H1 (cell line): ENCODE measurements around the gene STAT5A. TPM values are rescaled to one million over a fixed set of nuclear protein-coding genes. Genes with fewer than 3 reads are reported as not detected.

Source experiments
- CTCF ChIA-PET: fragments of 300-600 bp; sonication (Branson Sonifier 250); formaldehyde crosslinking; loops from one replicate; lab custom pipeline; 2021; ENCODE audit not compliant: partially characterized antibody; lab: Charles Lee
- POLR2A ChIA-PET: fragments of 300-600 bp; sonication (Branson Sonifier 250); formaldehyde crosslinking; loops from one replicate; lab custom pipeline; 2021; ENCODE audit warnings: inconsistent platforms; ENCODE audit not compliant: partially characterized antibody; lab: Charles Lee
- DNase-seq, 2 experiments: peaks; one replicate each; pipeline versions ENCODE4 v3.0.0 to v3.0.0-alpha.2; 2010 to 2022; ENCODE audit warnings: low spot score in 2 of 2, low read depth in 1 of 2, mixed read lengths in 1 of 2
- FAIRE-seq: peaks from 2 replicates; lab custom pipeline; 2011; peaks lifted over from hg19 to GRCh38; lab: Jason Lieb, UNC
- H2AFZ ChIP-seq: 2 replicates; pipeline ENCODE4 v1.8.1; 2012; ENCODE audit warnings: low read length, inconsistent platforms
- H2AK5ac ChIP-seq: 2 replicates; pipeline ENCODE4 v1.6.1; 2013; ENCODE audit warnings: low read depth, low read length
- H2BK120ac ChIP-seq: replicated peaks from 2 replicates; pipeline ENCODE3; 2013; ENCODE audit warnings: low read depth, low read length, inconsistent platforms
- H2BK12ac ChIP-seq: 2 replicates; pipeline ENCODE4 v1.6.1; 2013; ENCODE audit warnings: low read depth, low read length
- H2BK15ac ChIP-seq: 2 replicates; pipeline ENCODE4 v1.6.1; 2013; ENCODE audit warnings: low read length
- H2BK20ac ChIP-seq: 2 replicates; pipeline ENCODE4 v1.6.1; 2013; ENCODE audit warnings: low read length
- H2BK5ac ChIP-seq: 2 replicates; pipeline ENCODE4 v1.6.1; 2013; ENCODE audit warnings: low read depth, low read length
- H3K14ac ChIP-seq: 2 replicates; pipeline ENCODE4 v1.6.1; 2013; ENCODE audit warnings: inconsistent platforms; ENCODE audit not compliant: insufficient read length
- H3K18ac ChIP-seq: 2 replicates; pipeline ENCODE4 v1.6.1; 2013; ENCODE audit warnings: low read length; ENCODE audit errors: extremely low read depth
- H3K23ac ChIP-seq: 2 replicates; pipeline ENCODE4 v1.6.1; 2013; ENCODE audit warnings: inconsistent platforms; ENCODE audit not compliant: insufficient read length
- H3K23me2 ChIP-seq: 2 replicates; pipeline ENCODE4 v1.6.1; 2013; ENCODE audit warnings: low read depth, low read length
- H3K27ac ChIP-seq: 2 replicates; pipeline ENCODE4 v1.6.1; 2011; ENCODE audit warnings: low read depth, low read length, inconsistent platforms
- H3K27me3 ChIP-seq, 4 experiments: replicated peaks in 1 of 4; 1 replicate in 1 of 4; 2 replicates in 3 of 4; pipeline versions ENCODE4 v1.6.1 to v1.8.1; 2011 to 2013; ENCODE audit warnings: low read length in 3 of 4, mild to moderate bottlenecking in 3 of 4, inconsistent platforms in 2 of 4, mixed read lengths in 2 of 4, moderate library complexity in 1 of 4; ENCODE audit not compliant: control insufficient read depth in 3 of 4, insufficient read depth in 3 of 4; ENCODE audit errors: extremely low read depth in 1 of 4
- H3K36me3 ChIP-seq, 4 experiments: 2 replicates each; pipeline versions ENCODE4 v1.6.1 to v1.8.1; 2011 to 2013; ENCODE audit warnings: mild to moderate bottlenecking in 4 of 4, low read length in 3 of 4, moderate library complexity in 2 of 4, control low read depth in 1 of 4, inconsistent platforms in 1 of 4; ENCODE audit not compliant: insufficient read depth in 4 of 4, control insufficient read depth in 2 of 4
- H3K4ac ChIP-seq: replicated peaks from 2 replicates; pipeline ENCODE3; 2013; ENCODE audit warnings: low read length, low read depth, mixed read lengths, inconsistent platforms; ENCODE audit not compliant: insufficient read length
- H3K4me1 ChIP-seq, 4 experiments: replicated peaks in 1 of 4; 1 replicate in 1 of 4; 2 replicates in 3 of 4; pipeline versions ENCODE4 v1.6.1 to v1.8.1; 2011 to 2013; ENCODE audit warnings: low read length in 3 of 4, inconsistent platforms in 2 of 4, mixed read lengths in 1 of 4; ENCODE audit not compliant: insufficient read depth in 4 of 4, control insufficient read depth in 3 of 4
- H3K4me2 ChIP-seq, 2 experiments: 2 replicates each; pipeline versions ENCODE4 v1.6.1 to v1.8.1; 2011 to 2013; ENCODE audit warnings: low read depth in 2 of 2, low read length in 2 of 2, control low read depth in 1 of 2, inconsistent platforms in 1 of 2, mild to moderate bottlenecking in 1 of 2; ENCODE audit not compliant: insufficient read depth in 1 of 2
- H3K4me3 ChIP-seq, 4 experiments: fragments of 200-600, 300-600 bp in 1 of 4; sonication (generic), shearing (Covaris generic), sonication (Bioruptor Twin) in 1 of 4; 2 replicates each; pipeline versions ENCODE4 v1.5.1 to v1.8.1; 2011 to 2016; ENCODE audit warnings: low read length in 4 of 4, low read depth in 3 of 4, control low read depth in 2 of 4, inconsistent platforms in 2 of 4, mild to moderate bottlenecking in 2 of 4, mixed read lengths in 1 of 4, moderate library complexity in 1 of 4; ENCODE audit not compliant: insufficient read depth in 2 of 4; ENCODE audit errors: extremely low read depth in 1 of 4
- H3K56ac ChIP-seq: replicated peaks from 2 replicates; pipeline ENCODE3; 2013; ENCODE audit warnings: low read depth, mild to moderate bottlenecking, mixed read lengths, low read length, inconsistent platforms; ENCODE audit not compliant: insufficient read length
- H3K79me1 ChIP-seq: 2 replicates; pipeline ENCODE4 v1.6.1; 2013; ENCODE audit warnings: low read depth, low read length, control low read depth
- H3K79me2 ChIP-seq, 2 experiments: 2 replicates each; pipeline versions ENCODE4 v1.6.1 to v1.8.1; 2012 to 2013; ENCODE audit warnings: low read length in 2 of 2, mild to moderate bottlenecking in 2 of 2, inconsistent platforms in 1 of 2; ENCODE audit not compliant: insufficient read depth in 2 of 2, control insufficient read depth in 1 of 2
- H3K9ac ChIP-seq, 4 experiments: replicated peaks in 1 of 4; 1 replicate in 1 of 4; 2 replicates in 3 of 4; pipeline versions ENCODE4 v1.6.1 to v1.8.1; 2011 to 2013; ENCODE audit warnings: low read depth in 3 of 4, low read length in 3 of 4, control low read depth in 2 of 4, mild to moderate bottlenecking in 2 of 4, moderate library complexity in 2 of 4, inconsistent platforms in 1 of 4; ENCODE audit errors: extremely low read depth in 1 of 4
- H3K9me3 ChIP-seq, 2 experiments: 2 replicates each; pipeline versions ENCODE4 v1.6.1 to v1.8.1; 2012 to 2013; ENCODE audit warnings: mild to moderate bottlenecking in 2 of 2, moderate library complexity in 2 of 2, control low read depth in 1 of 2, inconsistent platforms in 1 of 2, low read depth in 1 of 2, low read length in 1 of 2, mixed read lengths in 1 of 2; ENCODE audit not compliant: insufficient read depth in 2 of 2
- H4K20me1 ChIP-seq, 2 experiments: replicated peaks in 1 of 2; 2 replicates each; pipeline versions ENCODE3 to v1.8.1; 2011 to 2013; ENCODE audit warnings: inconsistent platforms in 2 of 2, low read length in 2 of 2, mild to moderate bottlenecking in 1 of 2; ENCODE audit not compliant: insufficient read depth in 2 of 2, control insufficient read depth in 1 of 2
- H4K5ac ChIP-seq: 2 replicates; pipeline ENCODE4 v1.6.1; 2013; ENCODE audit warnings: low read length, low read depth, mixed read lengths, inconsistent platforms; ENCODE audit not compliant: insufficient read length
- H4K8ac ChIP-seq: 2 replicates; pipeline ENCODE4 v1.8.0; 2013; ENCODE audit warnings: mild to moderate bottlenecking, moderate library complexity, low read length, inconsistent platforms; ENCODE audit not compliant: insufficient read depth; ENCODE audit errors: extremely low read depth
- H4K91ac ChIP-seq: replicated peaks from 2 replicates; pipeline ENCODE3; 2013; ENCODE audit warnings: low read length, mixed read lengths, inconsistent platforms; ENCODE audit not compliant: insufficient read length
- ASH2L ChIP-seq: fragments of 200-600, 300-600 bp; sonication (generic); IDR thresholded peaks from one replicate; pipeline ENCODE4 v1.7.1; 2017; ENCODE audit warnings: low read length
- EZH2 ChIP-seq: fragments of 200-600 bp; sonication (generic); IDR thresholded peaks from 2 replicates; pipeline ENCODE4 v1.7.1; 2012; ENCODE audit warnings: low read depth, mild to moderate bottlenecking, moderate library complexity, low read length, inconsistent platforms; ENCODE audit not compliant: severe bottlenecking
- HDAC2 ChIP-seq, 2 experiments: fragments of 300-600 bp in 1 of 2; sonication (generic) in 1 of 2; IDR thresholded peaks; 2 replicates each; pipeline ENCODE4 v1.6.1; 2011 to 2012; ENCODE audit warnings: low read depth in 2 of 2, low read length in 2 of 2, mild to moderate bottlenecking in 2 of 2, moderate library complexity in 2 of 2, borderline replicate concordance in 1 of 2, inconsistent platforms in 1 of 2
- JUND ChIP-seq: IDR thresholded peaks from 2 replicates; pipeline ENCODE4 v1.6.1; 2011; ENCODE audit warnings: mild to moderate bottlenecking, improper control_type of control experiment, low read length
- TBP ChIP-seq: IDR thresholded peaks from 2 replicates; pipeline ENCODE4 v1.6.1; 2011; ENCODE audit warnings: low read depth, low read length, improper control_type of control experiment
- TCF12 ChIP-seq: IDR thresholded peaks from 2 replicates; pipeline ENCODE4 v1.6.1; 2011; ENCODE audit warnings: low read depth, mild to moderate bottlenecking, low read length
- WGBS, 2 experiments: shearing (Covaris generic) in 1 of 2; methylation state at CpG; one replicate each; pipeline versions ENCODE4 v1.1.6 to v1.1.7; 2013 to 2015; ENCODE audit warnings: low lambda C conversion rate in 2 of 2, mixed read lengths in 2 of 2, inconsistent platforms in 1 of 2, low coverage in 1 of 2, missing lambda C conversion rate in 1 of 2; ENCODE audit not compliant: insufficient replicate concordance in 2 of 2, insufficient coverage in 1 of 2, insufficient read length in 1 of 2; ENCODE audit errors: extremely low coverage in 1 of 2, missing lambda C conversion rate in 1 of 2; 5-methylcytosine and 5-hydroxymethylcytosine counted together
- polyA plus RNA-seq, 7 experiments: library from polyadenylated mRNA; depleted of rRNA in 3 of 7; stranded (reverse) in 5 of 7; unstranded in 2 of 7; fragments of >200 nt in 5 of 7; fragments of 200-250 nt in 2 of 7; gene quantifications; 1 replicate in 5 of 7; 2 replicates in 1 of 7; 4 replicates in 1 of 7; pipeline versions ENCODE4 v1.2.1 to v1.2.3, GENCODE V29; 2011 to 2013; ENCODE audit warnings: missing spikeins in 2 of 7, mixed read lengths in 2 of 7
- total RNA-seq: library from RNA; stranded (reverse); fragmentation: NEBNext Ultra II Directional; extraction: Animal tissue kit (Norgen Biotek cat#: 25700); gene quantifications from 2 replicates; pipeline ENCODE4 v1.2.1, GENCODE V29; 2021

Gene STAT5A
- total and polyA plus RNA-seq, 2 of the 8 experiments (the other 6 are each of a cell fraction or from before 2014, with no cell fraction given), result 4.2 to 5.4 TPM

- Histone ChIP-seq H2BK12ac (no peak overlapping the region), H4K20me1 (peaks cover 0 to 2% of the 10 kb centered on the region in 2 experiments), H3K9ac (peak overlapping the region in 3 of 4 experiments; percentile 79 to 83 (median 80); a peak in 6 of 7 replicates), H3K36me3 (no peaks in the 10 kb centered on the region), H3K9me3 (no peaks in the 10 kb centered on the region), H4K5ac (no peak overlapping the region), H3K4me1 (peaks cover 9 to 20% (median 13%) of the 10 kb centered on the region in 4 experiments; a peak in 6 of 7 replicates), H3K23ac (no peak overlapping the region), H3K4ac (no peak overlapping the region), H2AK5ac (no peak overlapping the region), H3K23me2 (peaks cover 8% of the 10 kb centered on the region; the same call in 1 of the 2 replicates), H2BK20ac (no peak overlapping the region), H2BK15ac (no peak overlapping the region), H3K56ac (no peak overlapping the region), H4K8ac (peak overlapping the region; percentile 89; the same call in 1 of the 2 replicates), H3K27me3 (peaks cover 0 to 4% (median 2%) of the 10 kb centered on the region in 4 experiments; a peak in 1 of 7 replicates), H2BK5ac (no peak overlapping the region), H3K27ac (peak overlapping the region; percentile 9; the same call in 1 of the 2 replicates), H3K79me2 (peaks cover 4 to 53% of the 10 kb centered on the region in 2 experiments; a peak in 3 of 4 replicates), H4K91ac (no peak overlapping the region), H2BK120ac (no peak overlapping the region), H3K4me2 (peak overlapping the region; percentile 70 to 91), H3K18ac (no peak overlapping the region), H3K14ac (no peak overlapping the region), H3K4me3 (peak overlapping the region; percentile 53 to 92 (median 75)), H3K79me1 (peaks cover 8% of the 10 kb centered on the region; the same call in 1 of the 2 replicates), H2AFZ (no peak overlapping the region)
- DNase-seq, result no peak
- POLR2A ChIA-PET, result interaction anchor here (0.9 to 1.3 kb wide), 7 partner anchors 31 to 148 kb away, joined by 3 to 4 read pairs (median 3); partner anchors contain the start of genes CAVIN1 and HCRT
- WGBS, 2 experiments, result 22% methylated on average over 13 of the region's 13 CpGs; no CpG with 5 or more reads in 1 of the 2 experiments
- CTCF ChIA-PET, result interaction anchor here (1.0 to 5.0 kb wide), 4 partner anchors 24 to 134 kb away, joined by 3 to 26 read pairs (median 6); no protein-coding TSS in a partner anchor
- FAIRE-seq, result no peak
- TF ChIP-seq HDAC2 (IDR thresholded peaks at IDR 0.05; ENCODE audit: borderline replicate concordance in 1 of 2, low read depth in 2 of 2, low read length in 2 of 2), result no peak
- no peak for TF ChIP-seq TBP
- no peak for TF ChIP-seq EZH2
- TF ChIP-seq TCF12, result no peak
- no peak for TF ChIP-seq ASH2L
- no peak for TF ChIP-seq JUND
Measured at GRCh38 chr17:42274812-42275526, 13.3 kb upstream of the STAT5A start.
